ENCODE data around the gene SLC25A12. TPM values are rescaled to one million over a fixed set of nuclear protein-coding genes. Genes with fewer than 3 reads are reported as not detected.

Gene SLC25A12
- total and polyA plus RNA-seq, 9 donors: 15.6 to 34.1 (median 21.6) TPM

GRCh38 chr2:171835386-171835785, 58.7 kb downstream of the SLC25A12 start:
- H3K9me3 ChIP-seq: no peaks in the 10 kb centered on the region
- intact Hi-C loops (cut with DNase I): no loop called here
- TF ChIP-seq EP300 (IDR thresholded peaks at IDR 0.05) (no peak), POLR2A (IDR thresholded peaks at IDR 0.05) (no peak), CTCF (IDR thresholded peaks at IDR 0.05) (no peak)
- no peak for DNase-seq
- 91 to 94% (median 93%) methylated on average over 4 of the region's 4 CpGs for WGBS, 3 donors
- H3K27ac ChIP-seq: no peak overlapping the region
- H3K36me3 ChIP-seq: no peaks in the 10 kb centered on the region
- H3K4me3 ChIP-seq: no peak overlapping the region
- H3K27me3 ChIP-seq: no peaks in the 10 kb centered on the region
- H3K4me1 ChIP-seq (ENCODE audit: insufficient read depth): peaks cover 2% of the 10 kb centered on the region

GRCh38 chr2:171834286-171834685, 59.8 kb downstream of the SLC25A12 start:
- Histone ChIP-seq H3K4me3 (no peak overlapping the region), H3K4me1 (ENCODE audit: insufficient read depth) (peaks cover 2% of the 10 kb centered on the region), H3K27ac (no peak overlapping the region), H3K9me3 (no peaks in the 10 kb centered on the region), H3K27me3 (no peaks in the 10 kb centered on the region), H3K36me3 (no peaks in the 10 kb centered on the region)
- intact Hi-C loops (cut with DNase I): loop anchor here in 1 of 4 donors (5.0 kb wide), 1 partner anchor 98 kb away; no protein-coding TSS in a partner anchor
- TF ChIP-seq POLR2A (IDR thresholded peaks at IDR 0.05) (no peak), CTCF (IDR thresholded peaks at IDR 0.05) (no peak), EP300 (IDR thresholded peaks at IDR 0.05) (no peak)
- DNase-seq: no peak

GRCh38 chr2:171832489-171832888, 61.6 kb downstream of the SLC25A12 start:
- Histone ChIP-seq H3K4me3 (no peak overlapping the region), H3K36me3 (no peaks in the 10 kb centered on the region), H3K27ac (no peak overlapping the region), H3K27me3 (no peaks in the 10 kb centered on the region), H3K4me1 (ENCODE audit: insufficient read depth) (peaks cover 2% of the 10 kb centered on the region), H3K9me3 (no peaks in the 10 kb centered on the region)
- DNase-seq: no peak
- intact Hi-C loops (cut with DNase I): loop anchor here in 1 of 4 donors (5.0 kb wide), 1 partner anchor 100 kb away; no protein-coding TSS in a partner anchor
- no peak for TF ChIP-seq EP300 (IDR thresholded peaks at IDR 0.05)
- no peak for TF ChIP-seq POLR2A (IDR thresholded peaks at IDR 0.05)
- TF ChIP-seq CTCF (IDR thresholded peaks at IDR 0.05): no peak

- Histone ChIP-seq H3K9me3 (no peaks in the 10 kb centered on the region), H3K4me1 (ENCODE audit: insufficient read depth) (no peaks in the 10 kb centered on the region), H3K36me3 (no peaks in the 10 kb centered on the region), H3K27me3 (no peaks in the 10 kb centered on the region), H3K27ac (no peak overlapping the region), H3K4me3 (no peak overlapping the region)
- DNase-seq: no peak
- TF ChIP-seq EP300 (IDR thresholded peaks at IDR 0.05) (no peak), CTCF (IDR thresholded peaks at IDR 0.05) (no peak), POLR2A (IDR thresholded peaks at IDR 0.05) (no peak)
- 91 to 94% (median 93%) methylated on average over 3 of the region's 3 CpGs for WGBS, 3 donors
- intact Hi-C loops (cut with DNase I): loop anchor here in 1 of 4 donors (5.0 kb wide), 1 partner anchor 102 kb away; no protein-coding TSS in a partner anchor
Measured at GRCh38 chr2:171830039-171830438, 64.0 kb downstream of the SLC25A12 start.

All from ovary (tissue), 9 donors.